Breast epithelium (tissue), 3 donors: Measurements from ENCODE around the gene ACAP2.
"Not testable (repeated sequence)": the region's sequence is repeated elsewhere in the genome, so short reads cannot be mapped to it uniquely, and the experiment has no call there.

Source experiments
- POLR2A ChIP-seq: fragments of 450-650 bp; IDR thresholded peaks from one replicate; pipeline ENCODE4 v1.6.1; 2016; ENCODE audit warnings: antibody characterized with exemption, mild to moderate bottlenecking, moderate library complexity
- TF ChIP-seq, protein P1 (sequence below), 3 donors: fragments of 450-650 bp; IDR thresholded peaks; one replicate each; pipeline ENCODE4 v1.5.1; 2016 to 2017; ENCODE audit warnings: antibody characterized with exemption in 3 of 3, mild to moderate bottlenecking in 3 of 3, moderate library complexity in 3 of 3

DNA sequence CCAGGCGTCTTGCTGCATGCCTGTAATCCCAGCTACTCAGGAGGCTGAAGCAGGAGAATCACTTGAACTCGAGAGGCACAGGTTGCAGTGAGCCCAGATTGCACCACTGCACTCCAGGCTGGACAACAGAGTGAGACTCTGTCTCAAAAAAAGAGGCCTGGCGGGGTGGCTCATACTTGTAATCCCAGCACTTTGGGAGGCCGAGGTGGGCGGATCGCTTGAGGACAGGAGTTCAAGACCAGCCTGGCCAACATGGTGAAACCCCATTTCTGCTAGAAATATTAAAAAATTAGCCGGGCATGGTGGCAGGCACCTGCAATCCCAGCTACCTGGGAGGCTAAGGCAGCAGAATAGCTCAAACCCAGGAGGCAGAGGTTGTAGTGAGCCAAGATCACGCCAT, 32.3 kb upstream of the ACAP2 start:
- TF ChIP-seq, protein P1, sequence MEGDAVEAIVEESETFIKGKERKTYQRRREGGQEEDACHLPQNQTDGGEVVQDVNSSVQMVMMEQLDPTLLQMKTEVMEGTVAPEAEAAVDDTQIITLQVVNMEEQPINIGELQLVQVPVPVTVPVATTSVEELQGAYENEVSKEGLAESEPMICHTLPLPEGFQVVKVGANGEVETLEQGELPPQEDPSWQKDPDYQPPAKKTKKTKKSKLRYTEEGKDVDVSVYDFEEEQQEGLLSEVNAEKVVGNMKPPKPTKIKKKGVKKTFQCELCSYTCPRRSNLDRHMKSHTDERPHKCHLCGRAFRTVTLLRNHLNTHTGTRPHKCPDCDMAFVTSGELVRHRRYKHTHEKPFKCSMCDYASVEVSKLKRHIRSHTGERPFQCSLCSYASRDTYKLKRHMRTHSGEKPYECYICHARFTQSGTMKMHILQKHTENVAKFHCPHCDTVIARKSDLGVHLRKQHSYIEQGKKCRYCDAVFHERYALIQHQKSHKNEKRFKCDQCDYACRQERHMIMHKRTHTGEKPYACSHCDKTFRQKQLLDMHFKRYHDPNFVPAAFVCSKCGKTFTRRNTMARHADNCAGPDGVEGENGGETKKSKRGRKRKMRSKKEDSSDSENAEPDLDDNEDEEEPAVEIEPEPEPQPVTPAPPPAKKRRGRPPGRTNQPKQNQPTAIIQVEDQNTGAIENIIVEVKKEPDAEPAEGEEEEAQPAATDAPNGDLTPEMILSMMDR (IDR thresholded peaks at IDR 0.05): not testable (repeated sequence)
- TF ChIP-seq POLR2A: not testable (repeated sequence)
